NCI-H1092 treated with DMSO at 0.1 percent for 48 hours (cell line): ENCODE results near the gene PTPRM.

ENCODE experiments used
- DNase-seq: peaks from one replicate; lab custom pipeline; 2025; lab: John Stamatoyannopoulos, UW

The PTPRM gene

GRCh38 chr18:7600036-7600435 is 32.9 kb downstream of the PTPRM start:
- DNase-seq = no peak

- DNase-seq = no peak
These were observed 33.6 kb downstream of the PTPRM start for GRCh38 chr18:7600528-7601245.

- no peak for DNase-seq
These were observed 34.1 kb downstream of the PTPRM start for GRCh38 chr18:7601246-7601615.

- DNase-seq = no peak
These were observed 34.8 kb downstream of the PTPRM start for GRCh38 chr18:7601936-7602335.

GRCh38 chr18:7603259-7604000 is 36.3 kb downstream of the PTPRM start:
- DNase-seq = no peak

- DNase-seq = no peak
These were observed 37.2 kb downstream of the PTPRM start for GRCh38 chr18:7604361-7604760.

GRCh38 chr18:7605705-7606104 is 38.6 kb downstream of the PTPRM start:
- no peak for DNase-seq

- DNase-seq = no peak
These were observed 40.5 kb downstream of the PTPRM start for GRCh38 chr18:7607540-7608173.

GRCh38 chr18:7608174-7608550 is 41.0 kb downstream of the PTPRM start:
- DNase-seq = no peak

- no peak for DNase-seq
These were observed 41.7 kb downstream of the PTPRM start for GRCh38 chr18:7608781-7609201.

- no peak for DNase-seq
These were observed 42.5 kb downstream of the PTPRM start for GRCh38 chr18:7609617-7610016.

- DNase-seq = no peak
These were observed 46.9 kb downstream of the PTPRM start for GRCh38 chr18:7614042-7614441.

GRCh38 chr18:7615840-7616239 is 48.7 kb downstream of the PTPRM start:
- no peak for DNase-seq

GRCh38 chr18:7616661-7617060 is 49.5 kb downstream of the PTPRM start:
- DNase-seq = no peak

- DNase-seq = no peak
These were observed 50.8 kb downstream of the PTPRM start for GRCh38 chr18:7617738-7618422.

GRCh38 chr18:7618891-7619442 is 51.9 kb downstream of the PTPRM start:
- DNase-seq = peak; percentile 50

GRCh38 chr18:7619676-7620075 is 52.6 kb downstream of the PTPRM start:
- DNase-seq = no peak

- DNase-seq = no peak
These were observed 55.6 kb downstream of the PTPRM start for GRCh38 chr18:7622721-7623120.

- no peak for DNase-seq
These were observed 56.6 kb downstream of the PTPRM start for GRCh38 chr18:7623681-7624080.

GRCh38 chr18:7624697-7625096 is 57.6 kb downstream of the PTPRM start:
- DNase-seq = no peak

- no peak for DNase-seq
These were observed 59.2 kb downstream of the PTPRM start for GRCh38 chr18:7626175-7626921.
